ENCODE measurements around the gene FMOD. TPM values are rescaled to one million over a fixed set of nuclear protein-coding genes. Genes with fewer than 3 reads are reported as not detected.

FMOD gene
- total and polyA plus RNA-seq, 8 donors = 14.7 to 422 (median 37.9) TPM

- Histone ChIP-seq H3K9me3 (no peaks in the 10 kb centered on the region), H3K4me1 (peaks cover 0 to 37% (median 21%) of the 10 kb centered on the region in 4 donors), H3K27ac (peak overlapping the region in 1 of 5 donors; percentile 69), H3K4me3 (no peak overlapping the region), H3K36me3 (no peaks in the 10 kb centered on the region), H3K27me3 (no peaks in the 10 kb centered on the region)
- TF ChIP-seq CTCF (IDR thresholded peaks at IDR 0.05) (no peak), EP300 (IDR thresholded peaks at IDR 0.05) (no peak), POLR2AphosphoS5 (IDR thresholded peaks at IDR 0.05) (no peak), POLR2A (IDR thresholded peaks at IDR 0.05) (no peak)
- DNase-seq = peak in 1 of 2 donors; percentile 61
- 11 to 45% (median 35%) methylated on average over 1 of the region's 1 CpG for WGBS, 5 donors
- intact Hi-C loops (cut with DNase I; ENCODE audit: low total_unique reads) = no loop called here
Observed at GRCh38 chr1:203379825-203380224, 28.9 kb upstream of the FMOD start.

GRCh38 chr1:203378556-203379245 is 27.8 kb upstream of the FMOD start:
- TF ChIP-seq POLR2AphosphoS5 (IDR thresholded peaks at IDR 0.05) = no peak
- TF ChIP-seq EP300 (IDR thresholded peaks at IDR 0.05) = no peak
- no peak for TF ChIP-seq POLR2A (IDR thresholded peaks at IDR 0.05)
- TF ChIP-seq CTCF (IDR thresholded peaks at IDR 0.05) = no peak
- H3K9me3 ChIP-seq = no peaks in the 10 kb centered on the region
- DNase-seq = peak in 1 of 2 donors; percentile 74
- peak overlapping the region in 1 of 5 donors; percentile 69 for H3K27ac ChIP-seq
- intact Hi-C loops (cut with DNase I; ENCODE audit: low total_unique reads) = no loop called here
- 59 to 65% (median 61%) methylated on average over 8 of the region's 8 CpGs for WGBS, 5 donors
- H3K36me3 ChIP-seq = no peaks in the 10 kb centered on the region
- H3K4me3 ChIP-seq = no peak overlapping the region
- no peaks in the 10 kb centered on the region for H3K27me3 ChIP-seq
- H3K4me1 ChIP-seq = peaks cover under 1 to 48% (median 26%) of the 10 kb centered on the region in 4 donors

- intact Hi-C loops (cut with DNase I; ENCODE audit: low total_unique reads) = no loop called here
- 26 to 50% (median 37%) methylated on average over 1 of the region's 1 CpG for WGBS, 5 donors
- H3K9me3 ChIP-seq = no peaks in the 10 kb centered on the region
- no peak overlapping the region for H3K4me3 ChIP-seq
- H3K27ac ChIP-seq = peak overlapping the region in 1 of 5 donors; percentile 54
- H3K4me1 ChIP-seq = peaks cover 4 to 30% (median 16%) of the 10 kb centered on the region in 4 donors
- no peaks in the 10 kb centered on the region for H3K27me3 ChIP-seq
- DNase-seq = no peak
- no peak for TF ChIP-seq POLR2A (IDR thresholded peaks at IDR 0.05)
- TF ChIP-seq POLR2AphosphoS5 (IDR thresholded peaks at IDR 0.05) = no peak
- no peak for TF ChIP-seq EP300 (IDR thresholded peaks at IDR 0.05)
- TF ChIP-seq CTCF (IDR thresholded peaks at IDR 0.05) = no peak
- no peaks in the 10 kb centered on the region for H3K36me3 ChIP-seq
Observed at GRCh38 chr1:203373991-203374390, 23.1 kb upstream of the FMOD start.

GRCh38 chr1:203373002-203373401 is 22.1 kb upstream of the FMOD start:
- Histone ChIP-seq H3K4me3 (no peak overlapping the region), H3K27ac (no peak overlapping the region), H3K27me3 (no peaks in the 10 kb centered on the region), H3K4me1 (peaks cover 0 to 31% (median 15%) of the 10 kb centered on the region in 4 donors), H3K9me3 (no peaks in the 10 kb centered on the region), H3K36me3 (no peaks in the 10 kb centered on the region)
- intact Hi-C loops (cut with DNase I; ENCODE audit: low total_unique reads) = no loop called here
- TF ChIP-seq CTCF (IDR thresholded peaks at IDR 0.05) = no peak
- TF ChIP-seq EP300 (IDR thresholded peaks at IDR 0.05) = no peak
- no peak for TF ChIP-seq POLR2AphosphoS5 (IDR thresholded peaks at IDR 0.05)
- no peak for TF ChIP-seq POLR2A (IDR thresholded peaks at IDR 0.05)
- 80 to 91% (median 87%) methylated on average over 2 of the region's 2 CpGs for WGBS, 5 donors
- no peak for DNase-seq
